Measurements from ENCODE around the gene SLC17A9.

- TF ChIP-seq SUZ12 (IDR thresholded peaks at IDR 0.05; ENCODE audit: extremely low read depth, insufficient read depth, insufficient read length) (no peak), YY1 (IDR thresholded peaks at IDR 0.05; ENCODE audit: insufficient read depth, insufficient read length) (no peak), ZNF274 (IDR thresholded peaks at IDR 0.05; ENCODE audit: low read depth, low read length) (no peak)
These were observed 18.5 kb upstream of the SLC17A9 start for GRCh38 chr20:62933966-62934365.

Data from NT2/D1 (cell line).